H1 (cell line): ENCODE measurements around the gene SMC3. TPM values are rescaled to one million over a fixed set of nuclear protein-coding genes. Genes with fewer than 3 reads are reported as not detected.

ENCODE experiments used
- ATF3 ChIP-seq: IDR thresholded peaks from 2 replicates; pipeline ENCODE4 v1.6.1; 2011; ENCODE audit warnings: low read depth, mild to moderate bottlenecking, low read length; ENCODE audit not compliant: insufficient read depth
- CBX8 ChIP-seq: fragments of 300-800, 300-1000 bp; sonication (generic); IDR thresholded peaks from 2 replicates; pipeline ENCODE4 v1.7.1; 2016; ENCODE audit warnings: low read depth, low read length, borderline replicate concordance
- NRF1 ChIP-seq: IDR thresholded peaks from 2 replicates; pipeline ENCODE4 v1.6.1; 2011; ENCODE audit warnings: mild to moderate bottlenecking, low read depth, low read length, improper control_type of control experiment
- POU5F1 ChIP-seq: IDR thresholded peaks from 2 replicates; pipeline ENCODE4 v1.6.1; 2011; ENCODE audit warnings: low read depth, mild to moderate bottlenecking, low read length, moderate library complexity
- RFX5 ChIP-seq: IDR thresholded peaks from 2 replicates; pipeline ENCODE4 v1.6.1; 2011; ENCODE audit warnings: low read depth, low read length, improper control_type of control experiment, borderline replicate concordance
- SUZ12 ChIP-seq: fragments of 200-600 bp; sonication (generic); IDR thresholded peaks from 2 replicates; pipeline ENCODE4 v1.6.1; 2012; ENCODE audit warnings: mild to moderate bottlenecking, inconsistent platforms, low read length, moderate library complexity, mixed read lengths
- TBP ChIP-seq: IDR thresholded peaks from 2 replicates; pipeline ENCODE4 v1.6.1; 2011; ENCODE audit warnings: low read depth, low read length, improper control_type of control experiment
- TEAD4 ChIP-seq: IDR thresholded peaks from 2 replicates; pipeline ENCODE4 v1.6.1; 2012; ENCODE audit warnings: low read depth, low read length, inconsistent platforms, mixed read lengths
- polyA plus RNA-seq, 7 experiments: library from polyadenylated mRNA; depleted of rRNA in 3 of 7; stranded (reverse) in 5 of 7; unstranded in 2 of 7; fragments of >200 nt in 5 of 7; fragments of 200-250 nt in 2 of 7; gene quantifications; 1 replicate in 5 of 7; 2 replicates in 1 of 7; 4 replicates in 1 of 7; pipeline versions ENCODE4 v1.2.1 to v1.2.3, GENCODE V29; 2011 to 2013; ENCODE audit warnings: missing spikeins in 2 of 7, mixed read lengths in 2 of 7
- total RNA-seq: library from RNA; stranded (reverse); fragmentation: NEBNext Ultra II Directional; extraction: Animal tissue kit (Norgen Biotek cat#: 25700); gene quantifications from 2 replicates; pipeline ENCODE4 v1.2.1, GENCODE V29; 2021
- TF ChIP-seq, protein P1 (sequence below): fragments of 300-600 bp; sonication (generic); IDR thresholded peaks from 2 replicates; pipeline ENCODE4 v1.7.1; 2012; ENCODE audit warnings: low read length, moderate library complexity, mild to moderate bottlenecking, inconsistent platforms; ENCODE audit not compliant: insufficient replicate concordance
- TF ChIP-seq, protein P2 (sequence below): IDR thresholded peaks from 2 replicates; pipeline ENCODE4 v1.6.1; 2011; ENCODE audit warnings: low read length, improper control_type of control experiment

The SMC3 gene
- total and polyA plus RNA-seq, 2 of the 8 experiments (the other 6 are each of a cell fraction or from before 2014, with no cell fraction given) = 12.7 to 93.4 TPM

GRCh38 chr10:110610308-110610774 is 42.8 kb downstream of the SMC3 start (continued):
- TF ChIP-seq RFX5 = no peak
- TF ChIP-seq, protein P1, sequence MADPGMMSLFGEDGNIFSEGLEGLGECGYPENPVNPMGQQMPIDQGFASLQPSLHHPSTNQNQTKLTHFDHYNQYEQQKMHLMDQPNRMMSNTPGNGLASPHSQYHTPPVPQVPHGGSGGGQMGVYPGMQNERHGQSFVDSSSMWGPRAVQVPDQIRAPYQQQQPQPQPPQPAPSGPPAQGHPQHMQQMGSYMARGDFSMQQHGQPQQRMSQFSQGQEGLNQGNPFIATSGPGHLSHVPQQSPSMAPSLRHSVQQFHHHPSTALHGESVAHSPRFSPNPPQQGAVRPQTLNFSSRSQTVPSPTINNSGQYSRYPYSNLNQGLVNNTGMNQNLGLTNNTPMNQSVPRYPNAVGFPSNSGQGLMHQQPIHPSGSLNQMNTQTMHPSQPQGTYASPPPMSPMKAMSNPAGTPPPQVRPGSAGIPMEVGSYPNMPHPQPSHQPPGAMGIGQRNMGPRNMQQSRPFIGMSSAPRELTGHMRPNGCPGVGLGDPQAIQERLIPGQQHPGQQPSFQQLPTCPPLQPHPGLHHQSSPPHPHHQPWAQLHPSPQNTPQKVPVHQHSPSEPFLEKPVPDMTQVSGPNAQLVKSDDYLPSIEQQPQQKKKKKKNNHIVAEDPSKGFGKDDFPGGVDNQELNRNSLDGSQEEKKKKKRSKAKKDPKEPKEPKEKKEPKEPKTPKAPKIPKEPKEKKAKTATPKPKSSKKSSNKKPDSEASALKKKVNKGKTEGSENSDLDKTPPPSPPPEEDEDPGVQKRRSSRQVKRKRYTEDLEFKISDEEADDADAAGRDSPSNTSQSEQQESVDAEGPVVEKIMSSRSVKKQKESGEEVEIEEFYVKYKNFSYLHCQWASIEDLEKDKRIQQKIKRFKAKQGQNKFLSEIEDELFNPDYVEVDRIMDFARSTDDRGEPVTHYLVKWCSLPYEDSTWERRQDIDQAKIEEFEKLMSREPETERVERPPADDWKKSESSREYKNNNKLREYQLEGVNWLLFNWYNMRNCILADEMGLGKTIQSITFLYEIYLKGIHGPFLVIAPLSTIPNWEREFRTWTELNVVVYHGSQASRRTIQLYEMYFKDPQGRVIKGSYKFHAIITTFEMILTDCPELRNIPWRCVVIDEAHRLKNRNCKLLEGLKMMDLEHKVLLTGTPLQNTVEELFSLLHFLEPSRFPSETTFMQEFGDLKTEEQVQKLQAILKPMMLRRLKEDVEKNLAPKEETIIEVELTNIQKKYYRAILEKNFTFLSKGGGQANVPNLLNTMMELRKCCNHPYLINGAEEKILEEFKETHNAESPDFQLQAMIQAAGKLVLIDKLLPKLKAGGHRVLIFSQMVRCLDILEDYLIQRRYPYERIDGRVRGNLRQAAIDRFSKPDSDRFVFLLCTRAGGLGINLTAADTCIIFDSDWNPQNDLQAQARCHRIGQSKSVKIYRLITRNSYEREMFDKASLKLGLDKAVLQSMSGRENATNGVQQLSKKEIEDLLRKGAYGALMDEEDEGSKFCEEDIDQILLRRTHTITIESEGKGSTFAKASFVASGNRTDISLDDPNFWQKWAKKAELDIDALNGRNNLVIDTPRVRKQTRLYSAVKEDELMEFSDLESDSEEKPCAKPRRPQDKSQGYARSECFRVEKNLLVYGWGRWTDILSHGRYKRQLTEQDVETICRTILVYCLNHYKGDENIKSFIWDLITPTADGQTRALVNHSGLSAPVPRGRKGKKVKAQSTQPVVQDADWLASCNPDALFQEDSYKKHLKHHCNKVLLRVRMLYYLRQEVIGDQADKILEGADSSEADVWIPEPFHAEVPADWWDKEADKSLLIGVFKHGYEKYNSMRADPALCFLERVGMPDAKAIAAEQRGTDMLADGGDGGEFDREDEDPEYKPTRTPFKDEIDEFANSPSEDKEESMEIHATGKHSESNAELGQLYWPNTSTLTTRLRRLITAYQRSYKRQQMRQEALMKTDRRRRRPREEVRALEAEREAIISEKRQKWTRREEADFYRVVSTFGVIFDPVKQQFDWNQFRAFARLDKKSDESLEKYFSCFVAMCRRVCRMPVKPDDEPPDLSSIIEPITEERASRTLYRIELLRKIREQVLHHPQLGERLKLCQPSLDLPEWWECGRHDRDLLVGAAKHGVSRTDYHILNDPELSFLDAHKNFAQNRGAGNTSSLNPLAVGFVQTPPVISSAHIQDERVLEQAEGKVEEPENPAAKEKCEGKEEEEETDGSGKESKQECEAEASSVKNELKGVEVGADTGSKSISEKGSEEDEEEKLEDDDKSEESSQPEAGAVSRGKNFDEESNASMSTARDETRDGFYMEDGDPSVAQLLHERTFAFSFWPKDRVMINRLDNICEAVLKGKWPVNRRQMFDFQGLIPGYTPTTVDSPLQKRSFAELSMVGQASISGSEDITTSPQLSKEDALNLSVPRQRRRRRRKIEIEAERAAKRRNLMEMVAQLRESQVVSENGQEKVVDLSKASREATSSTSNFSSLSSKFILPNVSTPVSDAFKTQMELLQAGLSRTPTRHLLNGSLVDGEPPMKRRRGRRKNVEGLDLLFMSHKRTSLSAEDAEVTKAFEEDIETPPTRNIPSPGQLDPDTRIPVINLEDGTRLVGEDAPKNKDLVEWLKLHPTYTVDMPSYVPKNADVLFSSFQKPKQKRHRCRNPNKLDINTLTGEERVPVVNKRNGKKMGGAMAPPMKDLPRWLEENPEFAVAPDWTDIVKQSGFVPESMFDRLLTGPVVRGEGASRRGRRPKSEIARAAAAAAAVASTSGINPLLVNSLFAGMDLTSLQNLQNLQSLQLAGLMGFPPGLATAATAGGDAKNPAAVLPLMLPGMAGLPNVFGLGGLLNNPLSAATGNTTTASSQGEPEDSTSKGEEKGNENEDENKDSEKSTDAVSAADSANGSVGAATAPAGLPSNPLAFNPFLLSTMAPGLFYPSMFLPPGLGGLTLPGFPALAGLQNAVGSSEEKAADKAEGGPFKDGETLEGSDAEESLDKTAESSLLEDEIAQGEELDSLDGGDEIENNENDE = no peak
- TF ChIP-seq TEAD4 = peak; percentile 76; the same call in 1 of the 2 replicates
- no peak for TF ChIP-seq SUZ12
- TF ChIP-seq NRF1 = no peak
- no peak for TF ChIP-seq POU5F1
- TF ChIP-seq, protein P2, sequence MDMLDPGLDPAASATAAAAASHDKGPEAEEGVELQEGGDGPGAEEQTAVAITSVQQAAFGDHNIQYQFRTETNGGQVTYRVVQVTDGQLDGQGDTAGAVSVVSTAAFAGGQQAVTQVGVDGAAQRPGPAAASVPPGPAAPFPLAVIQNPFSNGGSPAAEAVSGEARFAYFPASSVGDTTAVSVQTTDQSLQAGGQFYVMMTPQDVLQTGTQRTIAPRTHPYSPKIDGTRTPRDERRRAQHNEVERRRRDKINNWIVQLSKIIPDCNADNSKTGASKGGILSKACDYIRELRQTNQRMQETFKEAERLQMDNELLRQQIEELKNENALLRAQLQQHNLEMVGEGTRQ = no peak
- no peak for TF ChIP-seq TBP
- no peak for TF ChIP-seq ATF3
- no peak for TF ChIP-seq CBX8
